Measurements from ENCODE around the gene RCC1. TPM values are rescaled to one million over a fixed set of nuclear protein-coding genes. Genes with fewer than 3 reads are reported as not detected.
"Not testable (repeated sequence)": the region's sequence is repeated elsewhere in the genome, so short reads cannot be mapped to it uniquely, and the experiment has no call there.

The RCC1 gene

GRCh38 chr1:28586585-28587391, 80.9 kb downstream of the RCC1 start:
- not testable (repeated sequence) for H3K4ac ChIP-seq (ENCODE audit: low read length); H4K91ac ChIP-seq (ENCODE audit: low read depth, low read length, poor library complexity); H3K4me1 ChIP-seq (ENCODE audit: control insufficient read depth in 2 of 2, insufficient read depth in 1 of 2, low read depth in 1 of 2, low read length in 2 of 2); H2AFZ ChIP-seq (ENCODE audit: low read length); H3K79me1 ChIP-seq (ENCODE audit: low read depth, low read length); H2BK5ac ChIP-seq (ENCODE audit: low read length); H3K9me3 ChIP-seq (replicated peaks in 1 of 2; ENCODE audit: control insufficient read depth in 2 of 2, insufficient read depth in 1 of 2, low read depth in 1 of 2, low read length in 2 of 2); H3K18ac ChIP-seq (ENCODE audit: low read length); H4K8ac ChIP-seq (ENCODE audit: low read depth, low read length); H2BK120ac ChIP-seq (ENCODE audit: low read depth, low read length); H3K36me3 ChIP-seq (replicated peaks in 1 of 2; ENCODE audit: control insufficient read depth in 2 of 2, insufficient read depth in 2 of 2, low read length in 2 of 2); H3K9ac ChIP-seq (ENCODE audit: low read depth, low read length, poor library complexity); DNase-seq (ENCODE audit: low spot score); H3K4me2 ChIP-seq (ENCODE audit: insufficient read depth, low read length, poor library complexity, severe bottlenecking); H2BK15ac ChIP-seq (ENCODE audit: low read length); H2BK12ac ChIP-seq (ENCODE audit: low read length); H3K4me3 ChIP-seq (ENCODE audit: low read length in 2 of 2); H3K14ac ChIP-seq (ENCODE audit: low read length); H2AK5ac ChIP-seq (ENCODE audit: low read depth, low read length); H3K27ac ChIP-seq (replicated peaks; ENCODE audit: low read length); H3K23ac ChIP-seq (ENCODE audit: low read depth, low read length, poor library complexity)
- no CpG with 5 or more reads among the region's 19 CpGs for WGBS, 2 donors (ENCODE audit: extremely low coverage in 2 of 2, insufficient read length in 2 of 2, insufficient replicate concordance in 1 of 2)
- peaks cover 0 to 13% (median 0%) of the 10 kb centered on the region in 3 experiments for H3K27me3 ChIP-seq (ENCODE audit: control insufficient read depth in 3 of 3, insufficient read depth in 3 of 3, low read depth in 1 of 3, low read length in 3 of 3)

Small RNA genes within 50 kb of the gene (small RNA-seq; reads per million reads assigned to genes)
- gene RNU6ATAC27P (ENCODE audit: insufficient read depth) (not detected), gene SNORA16A (ENCODE audit: insufficient read depth) (not detected), gene SNORA44 (ENCODE audit: insufficient read depth) (not detected), gene SNORA61 (ENCODE audit: insufficient read depth) (not detected), gene SNORA73A (ENCODE audit: insufficient read depth) (not detected), gene SNORA73B (ENCODE audit: insufficient read depth) (132 reads per million, percentile 97 among the genes with 10 or more reads in this experiment), gene SNORD99 (ENCODE audit: insufficient read depth) (2,256 reads per million, percentile 99 among the genes with 10 or more reads in this experiment)

All from neuronal stem cell (in vitro differentiated cells).